UCSD-AML1 (cell line): Measurements from ENCODE around the gene CPNE6.
A peak's percentile ranks its signal among the peaks of the same experiment; 100 is the strongest.
"Not testable (repeated sequence)": the region's sequence is repeated elsewhere in the genome, so short reads cannot be mapped to it uniquely, and the experiment has no call there.

Experiments used
- DNase-seq: peaks from one replicate; lab custom pipeline; 2025; ENCODE audit not compliant: unreplicated experiment; lab: John Stamatoyannopoulos, UW

Gene CPNE6

GRCh38 chr14:24071144-24071697 is at the start of gene CPNE6:
Gene CPNE6 (plus strand): TSS chr14:24071562. CDS start chr14:24072937, 1,375 bp downstream.
- no peak for DNase-seq

- DNase-seq = not testable (repeated sequence)
These were observed 46.4 kb upstream of the CPNE6 start for GRCh38 chr14:24024939-24025418.

GRCh38 chr14:24029687-24030086 is 41.7 kb upstream of the CPNE6 start:
- DNase-seq = not testable (repeated sequence)

- not testable (repeated sequence) for DNase-seq
These were observed 40.0 kb upstream of the CPNE6 start for GRCh38 chr14:24031331-24031730.

GRCh38 chr14:24032727-24033418 is 38.5 kb upstream of the CPNE6 start:
- DNase-seq = no peak

- not testable (repeated sequence) for DNase-seq
These were observed 35.6 kb upstream of the CPNE6 start for GRCh38 chr14:24035769-24036168.

GRCh38 chr14:24036169-24036962 is 35.0 kb upstream of the CPNE6 start:
- DNase-seq = peak; percentile 77

- not testable (repeated sequence) for DNase-seq
These were observed 34.3 kb upstream of the CPNE6 start for GRCh38 chr14:24036963-24037657.

- no peak for DNase-seq
These were observed 33.7 kb upstream of the CPNE6 start for GRCh38 chr14:24037658-24038037.

GRCh38 chr14:24038686-24039085 is 32.7 kb upstream of the CPNE6 start:
- no peak for DNase-seq

- no peak for DNase-seq
These were observed 30.7 kb upstream of the CPNE6 start for GRCh38 chr14:24040692-24041091.

GRCh38 chr14:24042746-24043145 is 28.6 kb upstream of the CPNE6 start:
- DNase-seq = no peak

- not testable (repeated sequence) for DNase-seq
These were observed 22.4 kb upstream of the CPNE6 start for GRCh38 chr14:24049002-24049401.

- DNase-seq = not testable (repeated sequence)
These were observed 20.6 kb upstream of the CPNE6 start for GRCh38 chr14:24050753-24051152.

- DNase-seq = no peak
These were observed 20.1 kb upstream of the CPNE6 start for GRCh38 chr14:24051176-24051788.

GRCh38 chr14:24051789-24052655 is 19.3 kb upstream of the CPNE6 start, which contains the start of gene CARMIL3:
Gene CARMIL3 (plus strand): TSS chr14:24052009. CDS start chr14:24052154, 145 bp downstream.
- DNase-seq = peak; percentile 64

GRCh38 chr14:24052656-24053547 is 18.5 kb upstream of the CPNE6 start:
- DNase-seq = no peak

GRCh38 chr14:24053548-24054323 is 17.6 kb upstream of the CPNE6 start:
- DNase-seq = no peak
